Activated CD4-positive, alpha-beta T cell treated with anti-CD3 and anti-CD28 coated beads for 48 hours (primary cell): Measurements from ENCODE around the gene NCBP2L.
A peak's percentile ranks its signal among the peaks of the same experiment; 100 is the strongest.
"Not testable (repeated sequence)": the region's sequence is repeated elsewhere in the genome, so short reads cannot be mapped to it uniquely, and the experiment has no call there.

ENCODE experiments used
- DNase-seq: peaks from one replicate; pipeline ENCODE4 v3.0.0-alpha.2; 2020

The NCBP2L gene

GRCh38 chrX:107753187-107753586 lies 24.3 kb upstream of the NCBP2L start:
- no peak for DNase-seq

- DNase-seq: no peak
Measured at GRCh38 chrX:107755721-107756120, 21.8 kb upstream of the NCBP2L start.

- DNase-seq: no peak
Measured at GRCh38 chrX:107758231-107758766, 19.2 kb upstream of the NCBP2L start.

- no peak for DNase-seq
Measured at GRCh38 chrX:107760304-107761077, 17.0 kb upstream of the NCBP2L start.

- DNase-seq: no peak
Measured at GRCh38 chrX:107763647-107764046, 13.9 kb upstream of the NCBP2L start.

DNA sequence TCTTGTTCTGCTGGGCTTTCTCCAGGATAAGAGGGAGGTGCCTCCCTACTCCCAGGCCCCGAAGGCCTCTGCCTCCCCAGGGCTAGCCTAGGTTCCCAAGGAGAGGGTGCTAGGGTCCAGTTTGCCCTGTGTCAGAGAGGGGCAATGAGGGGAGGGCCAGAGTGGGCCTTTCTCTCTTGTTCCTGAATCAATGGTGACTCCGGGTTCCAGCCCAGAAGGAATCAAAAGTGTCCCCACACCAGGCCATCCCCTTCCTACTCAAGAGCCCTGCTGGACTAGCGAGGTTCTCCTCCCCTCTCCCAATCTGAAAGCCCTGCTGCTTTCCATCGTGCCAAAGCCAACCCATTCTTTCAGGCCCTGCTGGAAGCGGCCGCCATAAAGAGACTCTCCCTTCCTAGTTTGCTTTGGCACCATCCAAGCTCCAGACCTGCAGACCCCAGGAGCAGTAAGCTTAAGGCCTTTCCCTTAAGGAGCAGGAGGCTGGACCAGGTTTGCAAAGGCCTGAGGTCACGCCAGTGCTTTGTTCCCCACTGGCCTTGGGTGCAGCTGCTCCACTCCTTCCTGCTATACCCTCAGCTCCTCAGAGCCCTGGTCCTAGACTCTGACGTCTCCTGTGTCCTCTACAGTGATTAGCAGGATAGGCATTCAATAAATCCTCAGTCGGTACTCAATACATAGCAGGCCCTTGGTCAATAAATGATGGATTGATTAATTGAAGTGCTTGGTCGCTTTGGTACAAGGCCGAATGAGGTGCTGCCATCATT lies 12.5 kb upstream of the NCBP2L start:
- DNase-seq: no peak

GRCh38 chrX:107766470-107767150 lies 10.9 kb upstream of the NCBP2L start:
- no peak for DNase-seq

GRCh38 chrX:107768051-107768450 lies 9.5 kb upstream of the NCBP2L start:
- DNase-seq: no peak

DNA sequence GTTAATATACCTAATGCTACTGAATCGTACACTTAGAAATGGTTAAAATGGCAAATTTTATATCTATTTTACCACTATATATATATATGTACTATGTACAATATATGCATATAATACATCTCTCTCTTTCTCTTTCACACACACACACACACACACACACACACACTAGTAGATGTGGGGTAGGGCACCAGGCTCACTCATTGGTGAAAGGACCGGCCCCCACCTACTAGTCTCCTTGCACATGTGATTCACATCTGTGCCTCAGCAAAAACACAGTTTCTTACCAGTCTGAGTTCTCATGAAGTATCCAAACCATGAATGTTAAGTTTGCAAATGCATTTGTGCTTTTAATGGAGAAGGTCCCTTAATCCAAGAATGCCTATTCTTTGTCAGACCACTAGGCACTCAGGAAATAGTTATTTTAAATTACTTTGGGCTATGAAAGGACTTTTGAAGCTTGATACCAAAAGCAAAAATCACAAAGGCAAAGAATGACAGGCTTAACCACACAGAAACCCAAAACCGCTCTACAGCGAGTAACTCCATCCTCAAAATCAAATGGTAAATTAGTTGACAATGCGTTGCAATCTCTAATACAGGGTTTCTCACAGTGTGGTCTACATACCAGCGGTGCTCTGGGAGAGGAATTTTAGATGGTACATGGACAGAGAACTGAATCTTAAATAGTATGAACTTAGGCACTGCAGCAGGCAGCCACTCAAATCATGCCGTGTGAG lies 7.8 kb upstream of the NCBP2L start:
- no peak for DNase-seq

GRCh38 chrX:107773206-107773605 lies 4.3 kb upstream of the NCBP2L start:
- DNase-seq: no peak

- DNase-seq: no peak
Measured at GRCh38 chrX:107773906-107774435, 3.6 kb upstream of the NCBP2L start.

DNA sequence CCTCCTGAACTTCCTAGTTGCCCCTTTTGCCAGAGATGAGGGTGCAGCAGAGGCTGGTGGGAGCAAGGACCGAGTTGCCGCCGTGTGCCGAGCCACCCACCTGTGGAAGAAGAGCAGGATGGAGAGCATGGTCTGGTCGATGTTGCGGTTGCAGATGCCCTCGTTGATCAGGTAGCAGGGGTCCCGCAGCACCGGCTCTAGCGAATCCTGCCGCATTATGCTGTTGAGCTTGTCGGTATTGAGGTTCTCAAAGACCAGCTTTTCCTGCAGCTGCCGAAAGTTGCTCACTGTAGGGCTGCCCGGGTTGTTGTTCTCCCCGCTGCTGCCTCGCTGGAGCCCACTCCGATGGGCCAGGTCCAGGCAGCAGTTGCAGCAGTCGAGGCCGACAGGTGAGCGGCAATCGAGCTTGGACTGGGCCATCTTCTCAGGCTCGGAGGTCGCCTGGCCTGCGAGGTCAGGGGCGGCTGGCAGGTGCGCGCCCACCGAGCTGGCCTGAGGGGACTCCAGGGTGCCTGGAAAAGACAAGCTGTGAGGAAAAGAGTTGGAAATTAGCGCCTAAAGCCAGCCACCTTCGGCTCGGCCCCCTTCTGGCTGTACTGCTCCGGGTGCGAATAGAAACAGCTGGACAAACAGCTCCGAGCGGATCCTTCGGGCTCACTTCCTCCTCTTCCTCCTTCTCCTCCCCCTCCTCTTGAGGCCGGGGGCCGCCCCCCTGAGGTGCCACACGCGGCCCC lies 2.4 kb upstream of the NCBP2L start:
- DNase-seq: no peak

- peak; percentile 70 for DNase-seq
Measured at GRCh38 chrX:107775734-107776511, 1.6 kb upstream of the NCBP2L start, which contains the start of gene TSC22D3. Gene TSC22D3, minus strand, starts transcription at chrX:107775787. Its CDS starts 368 bp downstream, at chrX:107775419.

DNA sequence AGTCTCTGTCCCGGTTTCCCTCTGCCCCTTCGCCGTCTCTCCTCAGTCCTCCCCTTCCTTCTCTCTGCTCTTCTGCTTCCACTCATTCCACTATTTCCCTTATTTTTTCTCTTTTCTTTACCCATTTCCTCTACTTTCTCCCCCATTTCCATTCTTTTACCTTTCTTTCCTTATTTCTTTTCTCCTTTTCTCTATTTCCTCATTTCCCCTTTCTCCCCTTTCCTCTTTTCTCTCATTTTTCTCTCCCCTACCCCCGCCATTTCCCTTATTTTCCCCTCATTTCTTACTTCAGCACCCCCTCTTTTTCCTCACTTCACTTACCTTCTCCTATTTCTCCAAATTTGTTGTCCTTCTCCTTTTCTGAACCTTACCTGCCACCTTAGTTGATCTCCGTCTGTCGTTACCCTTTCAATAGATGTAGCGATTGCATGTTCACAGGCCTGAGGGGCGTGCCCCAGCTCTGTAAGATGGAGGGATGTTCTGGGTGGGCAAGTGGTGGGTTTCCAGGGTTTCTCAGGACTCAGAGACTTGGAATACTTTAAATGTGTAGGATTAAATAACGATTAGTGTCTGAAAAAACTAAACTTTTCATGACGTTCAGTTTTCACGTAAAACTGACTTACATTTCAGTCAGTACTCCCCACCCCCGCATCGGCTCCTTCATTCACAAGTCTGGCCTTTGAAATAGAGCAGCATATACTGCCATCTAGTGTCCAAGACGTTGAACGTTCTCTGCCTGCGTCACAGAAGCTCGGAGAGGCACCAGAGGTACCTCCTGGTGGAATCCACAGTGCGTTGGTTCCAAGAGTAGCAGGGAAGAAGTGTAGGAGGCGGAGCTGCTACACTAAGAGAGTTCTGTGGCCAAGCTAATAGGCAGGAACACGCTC lies 641 bp upstream of the NCBP2L start:
- DNase-seq: peak; percentile 84

GRCh38 chrX:107780525-107780924 lies 3.0 kb downstream of the NCBP2L start:
- DNase-seq: no peak

DNA sequence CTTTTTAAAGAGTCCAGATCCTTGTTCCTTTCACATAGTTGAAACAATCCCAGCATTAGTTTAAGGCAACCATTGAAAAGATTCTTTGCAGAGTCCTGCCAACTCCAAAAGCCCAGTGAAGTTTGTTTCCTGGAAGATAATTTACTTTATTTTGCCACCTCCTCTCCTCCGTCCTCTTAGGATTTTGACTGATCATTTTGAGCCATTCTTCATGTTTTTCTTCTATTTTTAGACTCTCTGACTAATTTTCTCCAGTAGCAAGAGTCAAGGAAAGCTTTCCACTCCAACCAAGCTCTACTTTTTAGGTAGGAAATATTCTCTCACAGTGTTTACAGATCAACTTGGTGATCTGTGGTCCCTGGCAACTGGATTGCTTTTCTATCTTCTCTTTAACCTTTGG lies 10.3 kb downstream of the NCBP2L start:
- no peak for DNase-seq

DNA sequence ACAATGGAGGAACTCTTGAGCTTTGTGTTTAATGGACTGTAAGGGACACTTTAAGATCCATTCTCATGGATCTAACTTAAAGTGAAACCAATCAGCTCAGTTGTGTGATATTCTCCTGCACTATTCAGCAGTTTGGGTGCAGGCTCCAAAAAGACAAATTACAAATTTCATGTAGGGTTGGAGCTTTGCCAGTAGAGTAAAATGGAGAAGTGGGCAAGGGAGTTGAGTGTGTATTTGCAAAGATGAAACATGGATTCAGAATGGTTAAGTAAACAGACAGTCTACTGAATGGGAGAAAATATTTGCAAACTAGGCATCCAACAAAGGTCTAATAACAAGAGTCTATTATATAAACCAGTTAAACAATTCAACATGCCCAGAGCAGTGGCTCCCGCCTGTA lies 26.9 kb downstream of the NCBP2L start:
- no peak for DNase-seq

DNA sequence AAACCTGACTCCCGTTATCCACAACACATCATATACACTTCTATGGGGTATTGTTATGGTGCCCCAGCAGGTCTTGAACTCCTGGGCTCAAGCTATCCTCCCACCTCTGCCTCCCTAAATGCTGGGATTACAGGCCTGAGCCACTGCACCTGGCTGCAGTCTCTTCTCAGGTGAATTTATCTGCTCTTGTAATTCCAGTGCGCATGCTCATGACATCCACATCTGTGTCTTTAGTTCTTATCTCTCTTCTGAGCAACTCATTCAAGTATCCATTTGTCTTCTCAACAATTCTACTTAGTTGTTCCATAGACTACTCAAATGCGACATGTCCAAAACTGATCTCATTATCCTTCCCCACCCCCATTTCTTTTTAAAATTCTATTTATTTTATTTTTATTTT lies 27.6 kb downstream of the NCBP2L start:
- DNase-seq: no peak

- DNase-seq: not testable (repeated sequence)
Measured at GRCh38 chrX:107810053-107810452, 32.5 kb downstream of the NCBP2L start.
